H1 (cell line): ENCODE results near the gene PSMD9. TPM values are rescaled to one million over a fixed set of nuclear protein-coding genes. Genes with fewer than 3 reads are reported as not detected.

Source experiments
- CTCF ChIA-PET: fragments of 300-600 bp; sonication (Branson Sonifier 250); formaldehyde crosslinking; loops from one replicate; lab custom pipeline; 2021; ENCODE audit not compliant: partially characterized antibody; lab: Charles Lee
- POLR2A ChIA-PET: fragments of 300-600 bp; sonication (Branson Sonifier 250); formaldehyde crosslinking; loops from one replicate; lab custom pipeline; 2021; ENCODE audit warnings: inconsistent platforms; ENCODE audit not compliant: partially characterized antibody; lab: Charles Lee
- DNase-seq, 2 experiments: peaks; one replicate each; pipeline versions ENCODE4 v3.0.0 to v3.0.0-alpha.2; 2010 to 2022; ENCODE audit warnings: low spot score in 2 of 2, low read depth in 1 of 2, mixed read lengths in 1 of 2
- FAIRE-seq: peaks from 2 replicates; lab custom pipeline; 2011; peaks lifted over from hg19 to GRCh38; lab: Jason Lieb, UNC
- H2AFZ ChIP-seq: 2 replicates; pipeline ENCODE4 v1.8.1; 2012; ENCODE audit warnings: low read length, inconsistent platforms
- H2AK5ac ChIP-seq: 2 replicates; pipeline ENCODE4 v1.6.1; 2013; ENCODE audit warnings: low read depth, low read length
- H2BK120ac ChIP-seq: replicated peaks from 2 replicates; pipeline ENCODE3; 2013; ENCODE audit warnings: low read depth, low read length, inconsistent platforms
- H2BK12ac ChIP-seq: 2 replicates; pipeline ENCODE4 v1.6.1; 2013; ENCODE audit warnings: low read depth, low read length
- H2BK15ac ChIP-seq: 2 replicates; pipeline ENCODE4 v1.6.1; 2013; ENCODE audit warnings: low read length
- H2BK20ac ChIP-seq: 2 replicates; pipeline ENCODE4 v1.6.1; 2013; ENCODE audit warnings: low read length
- H2BK5ac ChIP-seq: 2 replicates; pipeline ENCODE4 v1.6.1; 2013; ENCODE audit warnings: low read depth, low read length
- H3K14ac ChIP-seq: 2 replicates; pipeline ENCODE4 v1.6.1; 2013; ENCODE audit warnings: inconsistent platforms; ENCODE audit not compliant: insufficient read length
- H3K18ac ChIP-seq: 2 replicates; pipeline ENCODE4 v1.6.1; 2013; ENCODE audit warnings: low read length; ENCODE audit errors: extremely low read depth
- H3K23ac ChIP-seq: 2 replicates; pipeline ENCODE4 v1.6.1; 2013; ENCODE audit warnings: inconsistent platforms; ENCODE audit not compliant: insufficient read length
- H3K23me2 ChIP-seq: 2 replicates; pipeline ENCODE4 v1.6.1; 2013; ENCODE audit warnings: low read depth, low read length
- H3K27ac ChIP-seq: 2 replicates; pipeline ENCODE4 v1.6.1; 2011; ENCODE audit warnings: low read depth, low read length, inconsistent platforms
- H3K27me3 ChIP-seq, 4 experiments: replicated peaks in 1 of 4; 1 replicate in 1 of 4; 2 replicates in 3 of 4; pipeline versions ENCODE4 v1.6.1 to v1.8.1; 2011 to 2013; ENCODE audit warnings: low read length in 3 of 4, mild to moderate bottlenecking in 3 of 4, inconsistent platforms in 2 of 4, mixed read lengths in 2 of 4, moderate library complexity in 1 of 4; ENCODE audit not compliant: control insufficient read depth in 3 of 4, insufficient read depth in 3 of 4; ENCODE audit errors: extremely low read depth in 1 of 4
- H3K36me3 ChIP-seq, 4 experiments: 2 replicates each; pipeline versions ENCODE4 v1.6.1 to v1.8.1; 2011 to 2013; ENCODE audit warnings: mild to moderate bottlenecking in 4 of 4, low read length in 3 of 4, moderate library complexity in 2 of 4, control low read depth in 1 of 4, inconsistent platforms in 1 of 4; ENCODE audit not compliant: insufficient read depth in 4 of 4, control insufficient read depth in 2 of 4
- H3K4ac ChIP-seq: replicated peaks from 2 replicates; pipeline ENCODE3; 2013; ENCODE audit warnings: low read length, low read depth, mixed read lengths, inconsistent platforms; ENCODE audit not compliant: insufficient read length
- H3K4me1 ChIP-seq, 4 experiments: replicated peaks in 1 of 4; 1 replicate in 1 of 4; 2 replicates in 3 of 4; pipeline versions ENCODE4 v1.6.1 to v1.8.1; 2011 to 2013; ENCODE audit warnings: low read length in 3 of 4, inconsistent platforms in 2 of 4, mixed read lengths in 1 of 4; ENCODE audit not compliant: insufficient read depth in 4 of 4, control insufficient read depth in 3 of 4
- H3K4me2 ChIP-seq, 2 experiments: 2 replicates each; pipeline versions ENCODE4 v1.6.1 to v1.8.1; 2011 to 2013; ENCODE audit warnings: low read depth in 2 of 2, low read length in 2 of 2, control low read depth in 1 of 2, inconsistent platforms in 1 of 2, mild to moderate bottlenecking in 1 of 2; ENCODE audit not compliant: insufficient read depth in 1 of 2
- H3K4me3 ChIP-seq, 4 experiments: fragments of 200-600, 300-600 bp in 1 of 4; sonication (generic), shearing (Covaris generic), sonication (Bioruptor Twin) in 1 of 4; 2 replicates each; pipeline versions ENCODE4 v1.5.1 to v1.8.1; 2011 to 2016; ENCODE audit warnings: low read length in 4 of 4, low read depth in 3 of 4, control low read depth in 2 of 4, inconsistent platforms in 2 of 4, mild to moderate bottlenecking in 2 of 4, mixed read lengths in 1 of 4, moderate library complexity in 1 of 4; ENCODE audit not compliant: insufficient read depth in 2 of 4; ENCODE audit errors: extremely low read depth in 1 of 4
- H3K56ac ChIP-seq: replicated peaks from 2 replicates; pipeline ENCODE3; 2013; ENCODE audit warnings: low read depth, mild to moderate bottlenecking, mixed read lengths, low read length, inconsistent platforms; ENCODE audit not compliant: insufficient read length
- H3K79me1 ChIP-seq: 2 replicates; pipeline ENCODE4 v1.6.1; 2013; ENCODE audit warnings: low read depth, low read length, control low read depth
- H3K79me2 ChIP-seq, 2 experiments: 2 replicates each; pipeline versions ENCODE4 v1.6.1 to v1.8.1; 2012 to 2013; ENCODE audit warnings: low read length in 2 of 2, mild to moderate bottlenecking in 2 of 2, inconsistent platforms in 1 of 2; ENCODE audit not compliant: insufficient read depth in 2 of 2, control insufficient read depth in 1 of 2
- H3K9ac ChIP-seq, 4 experiments: replicated peaks in 1 of 4; 1 replicate in 1 of 4; 2 replicates in 3 of 4; pipeline versions ENCODE4 v1.6.1 to v1.8.1; 2011 to 2013; ENCODE audit warnings: low read depth in 3 of 4, low read length in 3 of 4, control low read depth in 2 of 4, mild to moderate bottlenecking in 2 of 4, moderate library complexity in 2 of 4, inconsistent platforms in 1 of 4; ENCODE audit errors: extremely low read depth in 1 of 4
- H3K9me3 ChIP-seq, 2 experiments: 2 replicates each; pipeline versions ENCODE4 v1.6.1 to v1.8.1; 2012 to 2013; ENCODE audit warnings: mild to moderate bottlenecking in 2 of 2, moderate library complexity in 2 of 2, control low read depth in 1 of 2, inconsistent platforms in 1 of 2, low read depth in 1 of 2, low read length in 1 of 2, mixed read lengths in 1 of 2; ENCODE audit not compliant: insufficient read depth in 2 of 2
- H4K20me1 ChIP-seq, 2 experiments: replicated peaks in 1 of 2; 2 replicates each; pipeline versions ENCODE3 to v1.8.1; 2011 to 2013; ENCODE audit warnings: inconsistent platforms in 2 of 2, low read length in 2 of 2, mild to moderate bottlenecking in 1 of 2; ENCODE audit not compliant: insufficient read depth in 2 of 2, control insufficient read depth in 1 of 2
- H4K5ac ChIP-seq: 2 replicates; pipeline ENCODE4 v1.6.1; 2013; ENCODE audit warnings: low read length, low read depth, mixed read lengths, inconsistent platforms; ENCODE audit not compliant: insufficient read length
- H4K8ac ChIP-seq: 2 replicates; pipeline ENCODE4 v1.8.0; 2013; ENCODE audit warnings: mild to moderate bottlenecking, moderate library complexity, low read length, inconsistent platforms; ENCODE audit not compliant: insufficient read depth; ENCODE audit errors: extremely low read depth
- H4K91ac ChIP-seq: replicated peaks from 2 replicates; pipeline ENCODE3; 2013; ENCODE audit warnings: low read length, mixed read lengths, inconsistent platforms; ENCODE audit not compliant: insufficient read length
- ASH2L ChIP-seq: fragments of 200-600, 300-600 bp; sonication (generic); IDR thresholded peaks from one replicate; pipeline ENCODE4 v1.7.1; 2017; ENCODE audit warnings: low read length
- CTBP2 ChIP-seq: IDR thresholded peaks from 2 replicates; pipeline ENCODE4 v1.7.0; 2011; ENCODE audit warnings: borderline replicate concordance, mild to moderate bottlenecking, moderate library complexity, mixed read lengths, low read length; ENCODE audit not compliant: insufficient read depth, insufficient read length
- CTCF ChIP-seq, 3 experiments: IDR thresholded peaks; 1 replicate in 2 of 3; 2 replicates in 1 of 3; pipeline versions ENCODE4 v1.5.1 to v1.6.1; 2011; ENCODE audit warnings: low read length in 3 of 3, mild to moderate bottlenecking in 3 of 3, inconsistent platforms in 2 of 3, low read depth in 1 of 3, moderate library complexity in 1 of 3; ENCODE audit not compliant: insufficient read depth in 1 of 3; ENCODE audit errors: control extremely low read depth in 1 of 3
- MAFK ChIP-seq: IDR thresholded peaks from 2 replicates; pipeline ENCODE4 v1.6.1; 2012; ENCODE audit warnings: low read depth, mild to moderate bottlenecking, improper control_type of control experiment, low read length
- POLR2AphosphoS5 ChIP-seq: IDR thresholded peaks from 2 replicates; pipeline ENCODE4 v1.6.1; 2011; ENCODE audit warnings: low read depth, low read length
- RFX5 ChIP-seq: IDR thresholded peaks from 2 replicates; pipeline ENCODE4 v1.6.1; 2011; ENCODE audit warnings: low read depth, low read length, improper control_type of control experiment, borderline replicate concordance
- TAF7 ChIP-seq: optimal IDR thresholded peaks from 2 replicates; pipeline ENCODE3; 2011; ENCODE audit warnings: low read depth, mild to moderate bottlenecking, inconsistent platforms, low read length, moderate library complexity, borderline replicate concordance
- WGBS, 2 experiments: shearing (Covaris generic) in 1 of 2; methylation state at CpG; one replicate each; pipeline versions ENCODE4 v1.1.6 to v1.1.7; 2013 to 2015; ENCODE audit warnings: low lambda C conversion rate in 2 of 2, mixed read lengths in 2 of 2, inconsistent platforms in 1 of 2, low coverage in 1 of 2, missing lambda C conversion rate in 1 of 2; ENCODE audit not compliant: insufficient replicate concordance in 2 of 2, insufficient coverage in 1 of 2, insufficient read length in 1 of 2; ENCODE audit errors: extremely low coverage in 1 of 2, missing lambda C conversion rate in 1 of 2; 5-methylcytosine and 5-hydroxymethylcytosine counted together
- polyA plus RNA-seq, 7 experiments: library from polyadenylated mRNA; depleted of rRNA in 3 of 7; stranded (reverse) in 5 of 7; unstranded in 2 of 7; fragments of >200 nt in 5 of 7; fragments of 200-250 nt in 2 of 7; gene quantifications; 1 replicate in 5 of 7; 2 replicates in 1 of 7; 4 replicates in 1 of 7; pipeline versions ENCODE4 v1.2.1 to v1.2.3, GENCODE V29; 2011 to 2013; ENCODE audit warnings: missing spikeins in 2 of 7, mixed read lengths in 2 of 7
- total RNA-seq: library from RNA; stranded (reverse); fragmentation: NEBNext Ultra II Directional; extraction: Animal tissue kit (Norgen Biotek cat#: 25700); gene quantifications from 2 replicates; pipeline ENCODE4 v1.2.1, GENCODE V29; 2021

PSMD9 gene
- total and polyA plus RNA-seq, 2 of the 8 experiments (the other 6 are each of a cell fraction or from before 2014, with no cell fraction given): 28.8 to 36.1 TPM

- no peak within 1 kb of the TSS for H3K14ac ChIP-seq
- H3K4me1 ChIP-seq: peaks cover 0 to 7% (median 2%) of the 10 kb centered on the region in 4 experiments; a peak in 4 of 7 replicates
- H3K4me3 ChIP-seq: peak within 1 kb of the TSS; percentile 26 to 66 (median 53)
- H4K91ac ChIP-seq: peak within 1 kb of the TSS; percentile 85
- no peaks in the 10 kb centered on the region for H4K20me1 ChIP-seq
- H2BK20ac ChIP-seq: peak within 1 kb of the TSS; percentile 48; the same call in 1 of the 2 replicates
- H3K9ac ChIP-seq: 0 out of 7 replicates have a peak within 1 kb of the TSS, but pooled peaks of 1 of the 4 experiments have one; percentile 20
- H3K4me2 ChIP-seq: peak within 1 kb of the TSS; percentile 5 to 66
- H3K79me1 ChIP-seq: no peaks in the 10 kb centered on the region
- peak within 1 kb of the TSS; percentile 75; the same call in 1 of the 2 replicates for H2AK5ac ChIP-seq
- peaks cover 4% of the 10 kb centered on the region; the same call in 1 of the 2 replicates for H3K23me2 ChIP-seq
- ChIA-PET POLR2A (interaction anchor here (0.6 to 1.7 kb wide), 10 partner anchors 23 to 349 kb away, joined by 3 to 6 read pairs (median 3); partner anchors contain the start of gene PSMD9), CTCF (interaction anchor here (0.6 to 3.4 kb wide), 39 partner anchors 9 to 228 kb away, joined by 3 to 13 read pairs (median 4); partner anchors contain the start of genes HPD and RHOF)
- no peak within 1 kb of the TSS for H2AFZ ChIP-seq
- H2BK12ac ChIP-seq: peak within 1 kb of the TSS; percentile 80; the same call in 1 of the 2 replicates
- H3K36me3 ChIP-seq: peaks cover 0 to 13% (median 0%) of the 10 kb centered on the region in 4 experiments; a peak in 1 of 8 replicates
- H3K9me3 ChIP-seq: no peaks in the 10 kb centered on the region
- no peak within 1 kb of the TSS for H3K27ac ChIP-seq
- DNase-seq: peak; percentile 88 to 97
- peak within 1 kb of the TSS; percentile 77; the same call in 1 of the 2 replicates for H2BK5ac ChIP-seq
- H2BK15ac ChIP-seq: peak within 1 kb of the TSS; percentile 53; the same call in 1 of the 2 replicates
- H4K5ac ChIP-seq: peak within 1 kb of the TSS; percentile 27
- WGBS, 2 experiments: 37% methylated on average over 29 of the region's 41 CpGs; no CpG with 5 or more reads in 1 of the 2 experiments
- H2BK120ac ChIP-seq: peak within 1 kb of the TSS; percentile 22
- no peaks in the 10 kb centered on the region for H3K79me2 ChIP-seq
- FAIRE-seq: no peak
- no peaks in the 10 kb centered on the region for H3K27me3 ChIP-seq
- peak within 1 kb of the TSS; percentile 66; the same call in 1 of the 2 replicates for H4K8ac ChIP-seq
- no peak within 1 kb of the TSS for H3K23ac ChIP-seq
- no peak within 1 kb of the TSS for H3K18ac ChIP-seq
- peak within 1 kb of the TSS; percentile 94 for H3K4ac ChIP-seq
- H3K56ac ChIP-seq: no peak within 1 kb of the TSS
- peak; percentile 90 for TF ChIP-seq RFX5
- no peak for TF ChIP-seq TAF7
- no peak for TF ChIP-seq ASH2L
- peak; percentile 65; the same call in 1 of the 2 replicates for TF ChIP-seq POLR2AphosphoS5
- TF ChIP-seq CTBP2: peak; percentile 50
- no peak for TF ChIP-seq MAFK
- TF ChIP-seq CTCF (IDR thresholded peaks at IDR 0.05; ENCODE audit: control extremely low read depth in 1 of 3, insufficient read depth in 1 of 3, low read depth in 1 of 3, low read length in 3 of 3): peak; percentile 78 to 96 (median 95)
Measured at GRCh38 chr12:121917950-121918678, 29.5 kb downstream of the PSMD9 start, which contains the start of gene CFAP251. CFAP251 (plus strand) TSS chr12:121918592; CDS start chr12:121921306, 2,714 bp downstream.
